Endothelial cell (in vitro differentiated cells): ENCODE measurements around the gene DYRK1A. TPM values are rescaled to one million over a fixed set of nuclear protein-coding genes. Genes with fewer than 3 reads are reported as not detected.

Experiments
- DNase-seq: peaks from one replicate; pipeline ENCODE4 v3.0.0; 2021; ENCODE audit warnings: low spot score
- H3K27ac Mint-ChIP-seq: one replicate; pipeline ENCODE4 v1.8.0; 2021; ENCODE audit warnings: mixed read lengths, inconsistent platforms; ENCODE audit not compliant: unreplicated experiment
- H3K27me3 Mint-ChIP-seq: one replicate; pipeline ENCODE4 v1.8.0; 2021; ENCODE audit warnings: mild to moderate bottlenecking, moderate library complexity, mixed read lengths, inconsistent platforms; ENCODE audit not compliant: unreplicated experiment
- H3K36me3 Mint-ChIP-seq: one replicate; pipeline ENCODE4 v1.8.0; 2021; ENCODE audit warnings: mild to moderate bottlenecking, low read depth, mixed read lengths, inconsistent platforms; ENCODE audit not compliant: unreplicated experiment
- H3K4me1 Mint-ChIP-seq: one replicate; pipeline ENCODE4 v1.8.0; 2021; ENCODE audit warnings: mild to moderate bottlenecking, mixed read lengths, inconsistent platforms; ENCODE audit not compliant: unreplicated experiment
- H3K4me3 Mint-ChIP-seq: one replicate; pipeline ENCODE4 v1.8.0; 2021; ENCODE audit warnings: mild to moderate bottlenecking, mixed read lengths, inconsistent platforms; ENCODE audit not compliant: unreplicated experiment
- H3K9me3 Mint-ChIP-seq: one replicate; pipeline ENCODE4 v1.8.0; 2021; ENCODE audit warnings: mixed read lengths, inconsistent platforms; ENCODE audit not compliant: unreplicated experiment
- CTCF ChIP-seq: fragments of 200-600 bp; sonication (generic); IDR thresholded peaks from one replicate; pipeline ENCODE4 v1.5.0; 2021; ENCODE audit warnings: antibody characterized with exemption; ENCODE audit not compliant: unreplicated experiment
- total RNA-seq: library from RNA; stranded (reverse); fragmentation: NEBNext Ultra II Directional; extraction: Animal tissue kit (Norgen Biotek cat#: 25700); gene quantifications from one replicate; pipeline ENCODE4 v1.2.1, GENCODE V29; 2021; ENCODE audit not compliant: unreplicated experiment

The DYRK1A gene
- total RNA-seq, 1 donor from 2014 or later, result 87.5 TPM

DNA sequence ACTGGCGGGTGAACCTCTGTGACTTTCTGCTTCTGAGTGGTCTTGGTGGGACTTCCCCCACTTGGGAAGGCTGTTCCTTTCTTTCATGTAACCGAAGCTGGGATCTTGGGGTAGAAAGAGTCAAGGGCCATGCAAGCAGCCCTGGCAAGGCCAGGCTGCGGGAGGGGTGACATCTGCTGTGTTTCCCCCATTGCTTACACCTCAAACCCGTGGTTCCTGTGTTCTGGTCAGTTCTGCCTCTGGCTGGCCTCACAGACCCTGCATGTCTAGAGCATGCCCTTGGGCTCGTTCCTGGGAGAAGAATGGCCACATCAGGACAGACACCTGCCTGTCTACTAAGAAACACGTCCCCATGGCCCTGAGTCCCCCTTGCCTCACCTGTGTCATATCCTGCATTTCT is 207.7 kb downstream of the DYRK1A start:
- Mint-ChIP-seq H3K4me3 (no peak overlapping the region), H3K4me1 (peaks cover 2% of the 10 kb centered on the region), H3K27ac (no peak overlapping the region), H3K9me3 (peaks cover 6% of the 10 kb centered on the region), H3K27me3 (no peaks in the 10 kb centered on the region), H3K36me3 (no peaks in the 10 kb centered on the region)
- DNase-seq, result no peak
- TF ChIP-seq CTCF, result no peak

- no peak overlapping the region for H3K27ac Mint-ChIP-seq
- peaks cover 3% of the 10 kb centered on the region for H3K36me3 Mint-ChIP-seq
- H3K27me3 Mint-ChIP-seq, result no peaks in the 10 kb centered on the region
- peak overlapping the region; percentile 47 for H3K4me3 Mint-ChIP-seq
- TF ChIP-seq CTCF, result no peak
- no peaks in the 10 kb centered on the region for H3K4me1 Mint-ChIP-seq
- H3K9me3 Mint-ChIP-seq, result peaks cover 10% of the 10 kb centered on the region
- DNase-seq, result no peak
These were observed 208.2 kb downstream of the DYRK1A start for GRCh38 chr21:37574751-37575150.

GRCh38 chr21:37575580-37575979 is 209.0 kb downstream of the DYRK1A start:
- Mint-ChIP-seq H3K27me3 (peaks cover 2% of the 10 kb centered on the region), H3K27ac (no peak overlapping the region), H3K4me3 (no peak overlapping the region), H3K4me1 (peaks cover 2% of the 10 kb centered on the region), H3K9me3 (peaks cover 10% of the 10 kb centered on the region), H3K36me3 (peaks cover 12% of the 10 kb centered on the region)
- DNase-seq, result no peak
- TF ChIP-seq CTCF, result no peak

Other genes with a start within 250 kb of the DYRK1A start
- 63.8 TPM for gene VPS26C, start 99.4 kb upstream of the DYRK1A start, total RNA-seq